ENCODE data around the gene DHRS12.

Gene DHRS12

DNA sequence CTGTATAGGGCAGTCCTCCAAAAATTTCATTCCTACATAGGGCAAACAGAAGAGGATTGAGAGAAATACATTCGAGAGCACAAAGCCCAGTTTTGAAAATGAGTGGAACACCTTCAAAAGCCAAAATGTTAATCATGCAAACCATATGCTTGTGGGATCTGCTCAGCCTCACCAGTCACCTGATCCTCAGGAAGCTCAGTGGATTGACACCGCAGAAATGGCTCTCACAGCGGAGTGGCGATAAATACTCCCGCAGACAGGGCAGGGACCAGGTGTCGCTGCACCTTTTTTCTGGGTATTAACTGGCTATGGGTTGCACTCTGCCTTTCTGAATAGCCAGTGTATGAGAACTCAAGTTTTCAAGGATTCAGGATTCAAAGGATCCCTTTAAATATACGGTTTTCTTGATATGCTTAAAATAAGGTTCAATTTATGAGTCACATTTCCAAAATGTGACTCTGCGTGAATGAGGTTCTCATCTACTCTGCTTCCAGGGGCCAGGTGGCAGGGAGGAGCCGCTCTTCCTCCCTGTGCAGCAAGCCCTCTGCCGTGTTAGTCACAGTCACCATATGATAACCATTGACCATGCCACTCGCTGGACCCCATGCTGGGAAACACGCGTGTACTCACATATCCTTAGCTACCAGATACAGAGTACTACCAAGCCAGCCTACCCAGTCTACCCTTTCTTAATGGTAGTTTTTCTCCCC, 18.3 kb upstream of the DHRS12 start:
- DNase-seq (ENCODE audit: low read depth): no peak
- no peak for TF ChIP-seq CTCF (conservative IDR thresholded peaks at IDR 0.05; ENCODE audit: low read depth, low read length)
- H3K4me3 ChIP-seq (ENCODE audit: low read depth, low read length): no peak overlapping the region

GRCh38 chr13:51821606-51822005, 17.6 kb upstream of the DHRS12 start:
- no peak for DNase-seq (ENCODE audit: low read depth)
- TF ChIP-seq CTCF (conservative IDR thresholded peaks at IDR 0.05; ENCODE audit: low read depth, low read length): no peak
- H3K4me3 ChIP-seq (ENCODE audit: low read depth, low read length): no peak overlapping the region

DNA sequence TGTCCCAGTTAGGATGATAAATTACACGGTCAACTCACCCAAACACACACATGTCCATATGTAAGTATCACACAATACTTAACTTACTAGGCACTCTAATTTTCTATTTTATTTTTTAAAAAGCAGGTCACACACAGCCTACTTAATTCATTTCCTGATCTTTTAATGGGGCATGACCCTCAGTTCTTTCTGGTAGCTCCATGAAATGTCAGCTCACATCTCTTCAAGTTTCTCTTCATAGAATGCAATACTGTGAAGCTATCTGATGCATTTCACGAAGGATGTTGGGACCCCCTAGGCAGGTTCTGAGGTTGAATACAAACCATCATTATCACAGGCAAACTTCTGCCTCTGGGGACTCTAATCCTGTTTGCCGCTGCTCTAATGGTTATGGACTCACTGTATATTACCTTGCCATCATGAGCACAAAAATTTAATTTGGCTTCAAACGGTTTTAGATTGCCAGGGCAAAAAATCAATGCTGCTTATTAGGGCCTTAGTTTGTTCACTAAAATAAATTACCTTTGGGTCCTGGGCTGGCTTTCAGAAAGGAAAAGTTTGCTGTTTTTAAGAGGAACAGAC, 16.1 kb upstream of the DHRS12 start:
- DNase-seq (ENCODE audit: low read depth): no peak
- TF ChIP-seq CTCF (conservative IDR thresholded peaks at IDR 0.05; ENCODE audit: low read depth, low read length): no peak
- H3K4me3 ChIP-seq (ENCODE audit: low read depth, low read length): no peak overlapping the region

DNA sequence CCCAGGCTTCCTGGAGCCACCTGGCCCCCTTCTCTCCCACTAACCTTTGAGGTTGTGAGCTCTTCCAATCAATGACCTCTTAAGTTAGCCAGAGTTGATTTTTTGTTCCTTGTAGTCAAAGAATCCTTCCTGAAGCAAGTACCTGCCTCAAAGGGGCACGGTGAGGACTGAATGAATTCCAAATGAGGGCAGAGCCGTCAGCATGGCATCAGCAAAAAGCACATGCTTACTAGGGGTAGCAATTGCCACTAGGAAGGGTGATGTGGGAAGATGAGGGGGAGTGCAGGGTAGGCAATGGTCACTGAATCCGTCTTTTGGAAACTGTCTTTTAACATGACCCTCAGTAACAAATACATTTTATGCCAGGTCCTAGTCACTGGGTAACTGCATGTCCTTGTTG, 15.6 kb upstream of the DHRS12 start:
- no peak for TF ChIP-seq CTCF (conservative IDR thresholded peaks at IDR 0.05; ENCODE audit: low read depth, low read length)

DNA sequence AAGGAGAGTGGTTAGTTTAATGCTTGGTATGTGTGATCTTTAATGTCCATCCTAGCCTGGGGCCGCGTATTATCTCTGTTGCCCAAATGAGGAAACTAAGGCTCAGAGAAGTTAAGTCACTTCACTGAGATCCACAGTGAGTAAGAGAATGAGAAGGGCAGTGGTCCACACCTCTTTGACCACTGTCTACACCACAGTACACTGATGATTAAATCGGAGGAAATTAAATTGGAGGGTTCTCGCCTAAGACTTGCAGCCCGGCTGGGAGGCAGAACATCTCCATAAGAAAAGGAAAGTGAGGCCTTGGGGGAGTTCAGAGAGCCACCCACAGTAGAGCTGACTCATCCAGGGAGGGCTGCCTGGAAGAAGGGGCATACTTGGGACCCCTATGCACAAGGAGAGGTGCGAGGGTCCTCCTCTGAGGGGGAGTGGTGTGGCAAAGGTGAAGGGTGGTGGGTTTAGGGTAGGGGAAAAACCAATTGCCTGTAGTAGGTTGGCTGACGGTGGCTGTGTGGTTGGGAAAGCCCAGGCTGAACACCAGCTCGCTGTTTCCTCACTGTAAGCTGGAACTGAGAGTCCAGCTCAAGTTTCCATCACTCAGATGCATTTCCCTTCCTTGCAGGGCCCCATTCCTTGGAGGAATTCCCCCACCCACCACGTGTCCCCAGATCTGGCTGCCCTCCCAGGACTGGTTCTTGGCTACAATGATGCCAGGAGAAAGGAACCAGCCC, 15.0 kb upstream of the DHRS12 start:
- H3K4me3 ChIP-seq (ENCODE audit: low read depth, low read length): no peak overlapping the region
- TF ChIP-seq CTCF (conservative IDR thresholded peaks at IDR 0.05; ENCODE audit: low read depth, low read length): no peak
- peak; percentile 52 for DNase-seq (ENCODE audit: low read depth)

More for the DNA sequence above, 15.6 kb upstream of the DHRS12 start:
- no peak overlapping the region for H3K4me3 ChIP-seq (ENCODE audit: low read depth, low read length)
- no peak for DNase-seq (ENCODE audit: low read depth)

DNA sequence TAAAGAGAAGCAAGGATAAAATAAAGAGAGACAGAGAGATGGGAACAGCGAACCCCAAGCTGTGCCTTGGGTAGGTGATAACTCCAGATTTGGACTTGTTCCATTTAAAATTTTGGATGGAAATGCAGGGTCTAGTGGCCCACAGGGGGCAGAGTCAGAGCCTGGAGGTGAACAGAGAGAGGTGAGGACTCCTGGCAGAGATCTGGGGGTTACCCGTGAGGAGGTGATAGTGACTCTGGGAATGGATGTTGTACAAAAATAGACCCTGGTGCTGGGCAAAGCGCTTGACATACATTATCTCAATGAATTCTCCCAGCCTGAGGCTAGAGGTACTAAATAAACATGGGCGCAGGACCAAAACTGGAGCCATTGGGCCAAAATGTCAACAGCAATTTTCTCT, 14.3 kb upstream of the DHRS12 start:
- DNase-seq (ENCODE audit: low read depth): no peak
- no peak for TF ChIP-seq CTCF (conservative IDR thresholded peaks at IDR 0.05; ENCODE audit: low read depth, low read length)

More for the DNA sequence above, 14.3 kb upstream of the DHRS12 start:
- H3K4me3 ChIP-seq (ENCODE audit: low read depth, low read length): no peak overlapping the region

Measured in choroid plexus epithelial cell (primary cell).